ENCODE measurements around the gene CYB561. TPM values are rescaled to one million over a fixed set of nuclear protein-coding genes. Genes with fewer than 3 reads are reported as not detected.

The CYB561 gene
- total RNA-seq, 1 experiment from 2014 or later: 20.7 TPM

DNA sequence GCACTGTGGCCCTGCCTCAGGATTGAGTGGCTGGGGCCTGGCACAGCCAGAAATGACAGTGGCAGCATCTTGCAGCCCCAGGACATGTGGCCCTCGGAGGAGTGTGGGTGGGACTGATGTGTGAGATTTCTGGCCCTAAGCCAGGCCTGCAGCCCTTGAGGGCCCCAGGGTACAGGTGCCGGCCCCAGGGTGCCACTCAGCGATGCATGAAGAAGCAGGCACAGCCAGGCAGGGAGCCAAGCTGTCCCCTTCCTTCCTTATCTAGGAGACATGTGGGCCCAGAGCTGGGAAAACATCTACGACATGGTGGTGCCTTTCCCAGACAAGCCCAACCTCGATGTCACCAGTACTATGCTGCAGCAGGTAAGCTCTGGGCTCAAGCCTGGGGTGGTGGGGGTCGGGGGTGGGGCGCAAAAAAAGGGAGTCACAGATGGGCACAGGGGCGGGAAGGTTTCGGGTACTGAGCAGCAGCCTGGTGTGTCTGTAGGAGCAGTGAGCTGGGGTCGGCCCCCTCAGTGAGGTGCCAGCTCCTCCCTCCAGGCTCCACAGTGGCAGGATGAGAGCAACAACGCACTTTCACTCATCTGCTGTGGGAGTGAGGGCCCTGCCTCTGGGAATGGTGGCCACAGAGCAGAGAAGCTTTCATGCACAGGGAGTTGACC, 34.9 kb upstream of the CYB561 start:
- peaks cover 20% of the 10 kb centered on the region for H3K27me3 Mint-ChIP-seq (ENCODE audit: low read depth)
- H3K4me1 Mint-ChIP-seq: peaks cover 12 to 26% of the 10 kb centered on the region in 2 experiments
- no peak for DNase-seq
- Histone ChIP-seq H4K5ac (ENCODE audit: insufficient read length, low read depth, low read length) (no peak overlapping the region), H2AK5ac (ENCODE audit: insufficient read length, low read length) (no peak overlapping the region), H3K79me1 (ENCODE audit: insufficient read depth, low read depth, low read length, poor library complexity, severe bottlenecking) (no peaks in the 10 kb centered on the region), H3K4ac (ENCODE audit: low read depth, low read length) (no peak overlapping the region), H2BK120ac (ENCODE audit: low read depth, low read length, poor library complexity, severe bottlenecking) (no peak overlapping the region), H3K4me1 (ENCODE audit: insufficient read depth, low read length) (no peaks in the 10 kb centered on the region; the same call in 1 of the 2 replicates), H2BK12ac (ENCODE audit: insufficient read length, low read depth, low read length) (no peak overlapping the region), H2AFZ (ENCODE audit: low read length) (no peak overlapping the region), H3K23me2 (ENCODE audit: insufficient read length, low read depth, low read length, poor library complexity, severe bottlenecking) (peaks cover 11% of the 10 kb centered on the region), H3T11ph (ENCODE audit: low read length) (no peak overlapping the region), H4K8ac (replicated peaks; ENCODE audit: insufficient read length, low read depth, low read length) (no peak overlapping the region), H3K27me3 (ENCODE audit: insufficient read depth, low read length) (no peaks in the 10 kb centered on the region; the same call in 1 of the 2 replicates), H3K14ac (ENCODE audit: insufficient read depth, low read length) (no peak overlapping the region), H3K9me3 (ENCODE audit: control insufficient read depth, low read depth, low read length) (no peaks in the 10 kb centered on the region), H4K91ac (ENCODE audit: insufficient read length, low read depth, low read length) (no peak overlapping the region), H3K56ac (ENCODE audit: insufficient read length, low read depth, low read length) (no peak overlapping the region), H3K4me2 (ENCODE audit: insufficient read depth, insufficient read length, low read length) (no peak overlapping the region), H2BK15ac (ENCODE audit: low read depth, low read length) (no peak overlapping the region), H3K9ac (ENCODE audit: extremely low read depth, insufficient read length, low read length) (no peak overlapping the region), H2BK5ac (ENCODE audit: insufficient read length, low read length) (no peak overlapping the region), H2BK20ac (ENCODE audit: low read depth, low read length, poor library complexity, severe bottlenecking) (no peak overlapping the region), H3K27ac (ENCODE audit: insufficient read length, low read depth, low read length) (no peak overlapping the region), H4K20me1 (ENCODE audit: control insufficient read depth, insufficient read depth, insufficient read length) (no peaks in the 10 kb centered on the region), H3K79me2 (ENCODE audit: insufficient read depth, low read length) (no peaks in the 10 kb centered on the region), H3K23ac (ENCODE audit: insufficient read length, low read depth, low read length) (no peak overlapping the region), H3K18ac (ENCODE audit: insufficient read length, low read depth, low read length) (no peak overlapping the region)
- TF ChIP-seq, protein P1, sequence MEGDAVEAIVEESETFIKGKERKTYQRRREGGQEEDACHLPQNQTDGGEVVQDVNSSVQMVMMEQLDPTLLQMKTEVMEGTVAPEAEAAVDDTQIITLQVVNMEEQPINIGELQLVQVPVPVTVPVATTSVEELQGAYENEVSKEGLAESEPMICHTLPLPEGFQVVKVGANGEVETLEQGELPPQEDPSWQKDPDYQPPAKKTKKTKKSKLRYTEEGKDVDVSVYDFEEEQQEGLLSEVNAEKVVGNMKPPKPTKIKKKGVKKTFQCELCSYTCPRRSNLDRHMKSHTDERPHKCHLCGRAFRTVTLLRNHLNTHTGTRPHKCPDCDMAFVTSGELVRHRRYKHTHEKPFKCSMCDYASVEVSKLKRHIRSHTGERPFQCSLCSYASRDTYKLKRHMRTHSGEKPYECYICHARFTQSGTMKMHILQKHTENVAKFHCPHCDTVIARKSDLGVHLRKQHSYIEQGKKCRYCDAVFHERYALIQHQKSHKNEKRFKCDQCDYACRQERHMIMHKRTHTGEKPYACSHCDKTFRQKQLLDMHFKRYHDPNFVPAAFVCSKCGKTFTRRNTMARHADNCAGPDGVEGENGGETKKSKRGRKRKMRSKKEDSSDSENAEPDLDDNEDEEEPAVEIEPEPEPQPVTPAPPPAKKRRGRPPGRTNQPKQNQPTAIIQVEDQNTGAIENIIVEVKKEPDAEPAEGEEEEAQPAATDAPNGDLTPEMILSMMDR (conservative IDR thresholded peaks at IDR 0.05): no peak
- H3K36me3 Mint-ChIP-seq (ENCODE audit: insufficient read depth in 1 of 3, low read depth in 3 of 3): no peaks in the 10 kb centered on the region
- H3K9me3 Mint-ChIP-seq: no peaks in the 10 kb centered on the region
- H3K27ac Mint-ChIP-seq: no peak overlapping the region
- no CpG with 5 or more reads among the region's 11 CpGs for WGBS (ENCODE audit: extremely low coverage, insufficient read length, low lambda C conversion rate)
- no peak overlapping the region for H3K4me3 Mint-ChIP-seq

Data from H9 (cell line).